ENCODE measurements around the gene H1-8.

- TF ChIP-seq CTCF (IDR thresholded peaks at IDR 0.05 in 4 of 5, conservative IDR thresholded peaks at IDR 0.05 in 1 of 5) (no peak), POLR2A (IDR thresholded peaks at IDR 0.05) (no peak)
Observed at GRCh38 chr3:129559565-129560079, 16.6 kb downstream of the H1-8 start.

Data from gastrocnemius medialis (tissue), 4 donors.